HCT116 (cell line): ENCODE data around the gene TEX26. TPM values are rescaled to one million over a fixed set of nuclear protein-coding genes. Genes with fewer than 3 reads are reported as not detected.

Source experiments
- ATAC-seq: fragments of 200-7000 bp; cut with Tn5 transposase; 2 replicates; pipeline ENCODE4 v1.9.1; 2020; ENCODE audit warnings: mild to moderate bottlenecking, moderate library complexity
- BruUV-seq: library from RNA; stranded (reverse); fragments of 400-500 nt; replicated peaks from 2 replicates; lab custom pipeline; 2021; lab: Mats Ljungman, UMichigan
- CTCF ChIA-PET: fragments of 300-600 bp; sonication (Branson Sonifier 250); formaldehyde crosslinking; loops from one replicate; lab custom pipeline; 2021; ENCODE audit warnings: antibody characterized with exemption; lab: Charles Lee
- POLR2A ChIA-PET: fragments of 300-600, 350-600 bp; sonication (Branson Sonifier 250); formaldehyde crosslinking; loops from one replicate; lab custom pipeline; 2021; ENCODE audit warnings: antibody characterized with exemption; lab: Charles Lee
- RAD21 ChIA-PET, 2 experiments: fragments of 300-600 bp; sonication (Branson Sonifier 250); formaldehyde crosslinking; loops; one replicate each; lab custom pipeline; 2023; ENCODE audit warnings: low total read pairs in 2 of 2; ENCODE audit not compliant: uncharacterized antibody in 2 of 2, unreplicated experiment in 2 of 2, low non-redundant PET in 1 of 2; lab: Charles Lee
- DNase-seq: peaks from one replicate; pipeline ENCODE4 v3.0.0-alpha.2; 2010; ENCODE audit warnings: low read depth, low spot score
- H2AFZ ChIP-seq: fragments of 200-600 bp; shearing (Covaris generic), sonication (generic); 2 replicates; pipeline ENCODE4 v1.6.1; 2017; ENCODE audit warnings: low read depth, mixed run types, mixed read lengths, antibody characterized with exemption, low read length; ENCODE audit not compliant: poor library complexity, severe bottlenecking
- H3K27ac ChIP-seq: 2 replicates; pipeline ENCODE4 v1.5.1; 2012; ENCODE audit warnings: low read depth, low read length
- H3K27me3 ChIP-seq: fragments of 200-600 bp; sonication (generic); 2 replicates; pipeline ENCODE4 v1.6.1; 2016; ENCODE audit warnings: mixed run types, low read length, mixed read lengths; ENCODE audit not compliant: insufficient read depth
- H3K36me3 ChIP-seq, 2 experiments: fragments of 200-500 bp in 1 of 2; fragments of 200-600 bp in 1 of 2; sonication (Bioruptor generic) in 1 of 2; sonication (generic) in 1 of 2; 2 replicates each; pipeline versions ENCODE4 v1.5.1 to v1.6.1; 2014 to 2016; ENCODE audit warnings: low read length in 2 of 2, inconsistent platforms in 1 of 2, mixed read lengths in 1 of 2, mixed run types in 1 of 2; ENCODE audit not compliant: insufficient read depth in 2 of 2, control insufficient read depth in 1 of 2
- H3K4me1 ChIP-seq, 2 experiments: fragments of 200-600 bp in 1 of 2; sonication (generic) in 1 of 2; 2 replicates each; pipeline versions ENCODE4 v1.5.1 to v1.6.1; 2012 to 2017; ENCODE audit warnings: low read length in 2 of 2, inconsistent platforms in 1 of 2, mild to moderate bottlenecking in 1 of 2, mixed read lengths in 1 of 2, mixed run types in 1 of 2, moderate library complexity in 1 of 2; ENCODE audit not compliant: insufficient read depth in 2 of 2, control insufficient read depth in 1 of 2
- H3K4me2 ChIP-seq: fragments of 200-600 bp; sonication (generic); 2 replicates; pipeline ENCODE4 v1.6.1; 2017; ENCODE audit warnings: mixed run types, low read length, mixed read lengths
- H3K4me3 ChIP-seq, 2 experiments: fragments of 200-600 bp in 1 of 2; sonication (generic) in 1 of 2; replicated peaks in 1 of 2; 2 replicates each; pipeline ENCODE4 v1.5.1; 2011 to 2016; ENCODE audit warnings: low read length in 2 of 2, control low read depth in 1 of 2, low read depth in 1 of 2, mild to moderate bottlenecking in 1 of 2, mixed read lengths in 1 of 2, mixed run types in 1 of 2
- H3K79me2 ChIP-seq: fragments of 200-600 bp; sonication (generic); 2 replicates; pipeline ENCODE4 v1.6.1; 2017; ENCODE audit warnings: mild to moderate bottlenecking, mixed run types, low read length, moderate library complexity, mixed read lengths; ENCODE audit not compliant: insufficient read depth
- H3K9ac ChIP-seq: fragments of 200-600 bp; sonication (generic); 2 replicates; pipeline ENCODE4 v1.6.1; 2016; ENCODE audit warnings: low read length, mixed read lengths
- H3K9me2 ChIP-seq: fragments of 200-600 bp; sonication (generic), shearing (Covaris generic); 2 replicates; pipeline ENCODE4 v1.6.1; 2017; ENCODE audit warnings: mixed run types, mild to moderate bottlenecking, moderate library complexity; ENCODE audit not compliant: insufficient read depth
- H3K9me3 ChIP-seq, 2 experiments: fragments of 200-500 bp in 1 of 2; fragments of 200-600 bp in 1 of 2; sonication (Bioruptor generic) in 1 of 2; sonication (generic) in 1 of 2; 2 replicates each; pipeline ENCODE4 v1.6.1; 2014 to 2017; ENCODE audit warnings: low read length in 2 of 2, mixed read lengths in 2 of 2, inconsistent platforms in 1 of 2, low read depth in 1 of 2, mild to moderate bottlenecking in 1 of 2, mixed run types in 1 of 2, moderate library complexity in 1 of 2; ENCODE audit not compliant: control insufficient read depth in 1 of 2, insufficient read depth in 1 of 2
- H4K20me1 ChIP-seq: fragments of 200-600 bp; sonication (generic), shearing (Covaris generic); 2 replicates; pipeline ENCODE4 v1.6.1; 2017; ENCODE audit warnings: mixed run types, mild to moderate bottlenecking, moderate library complexity; ENCODE audit not compliant: insufficient read depth
- CEBPB ChIP-seq: IDR thresholded peaks from 2 replicates; pipeline ENCODE4 v1.6.1; 2012; ENCODE audit warnings: low read depth
- EGR1 ChIP-seq: IDR thresholded peaks from 2 replicates; pipeline ENCODE4 v1.6.1; 2012; ENCODE audit warnings: low read depth
- EZH2 ChIP-seq: fragments of 200-600 bp; sonication (generic); IDR thresholded peaks from 2 replicates; pipeline ENCODE4 v1.6.1; 2017; ENCODE audit warnings: antibody characterized with exemption, mixed run types
- EZH2phosphoT487 ChIP-seq: fragments of 200-600 bp; IDR thresholded peaks from 2 replicates; pipeline ENCODE4 v1.6.1; 2018; ENCODE audit warnings: antibody characterized with exemption, borderline replicate concordance
- POLR2AphosphoS5 ChIP-seq: IDR thresholded peaks from 2 replicates; pipeline ENCODE4 v1.6.1; 2011; ENCODE audit warnings: mild to moderate bottlenecking, low read depth, low read length, moderate library complexity
- RAD21 ChIP-seq: IDR thresholded peaks from 2 replicates; pipeline ENCODE4 v1.6.1; 2012; ENCODE audit warnings: low read depth, mild to moderate bottlenecking
- REST ChIP-seq: IDR thresholded peaks from 2 replicates; pipeline ENCODE4 v1.6.1; 2012; ENCODE audit warnings: low read depth
- TCF7L2 ChIP-seq: IDR thresholded peaks from 2 replicates; pipeline ENCODE4 v1.7.0; 2011; ENCODE audit warnings: borderline replicate concordance, inconsistent platforms; ENCODE audit not compliant: insufficient read depth, insufficient read length; ENCODE audit errors: extremely low read depth
- intact Hi-C: fragments of 100-400 bp; cut with micrococcal nuclease; formaldehyde crosslinking; loops from 2 replicates; pipeline ENCODE4 v1.10.0; 2022
- total RNA-seq: library from RNA; stranded (reverse); gene quantifications from one replicate; pipeline ENCODE4 v1.2.1, GENCODE V29; 2021; ENCODE audit not compliant: unreplicated experiment
- TF ChIP-seq, protein P1 (sequence below): IDR thresholded peaks from 2 replicates; pipeline ENCODE4 v1.6.1; 2011; ENCODE audit warnings: mild to moderate bottlenecking, low read length, moderate library complexity; ENCODE audit not compliant: insufficient replicate concordance; ENCODE audit errors: extremely low read depth
- TF ChIP-seq, protein P2 (sequence below): IDR thresholded peaks from 2 replicates; pipeline ENCODE4 v1.6.1; 2012

Gene TEX26
- total RNA-seq, 1 experiment from 2014 or later = not detected

- peaks cover 4 to 15% of the 10 kb centered on the region in 2 experiments; a peak in 3 of 4 replicates for H3K4me1 ChIP-seq
- no peak overlapping the region for H2AFZ ChIP-seq
- ChIA-PET POLR2A (no interaction called here), RAD21 (no interaction called here), CTCF (interaction anchor here (0.9 kb wide), 1 partner anchor 60 kb away, joined by 3 read pairs; no protein-coding TSS in a partner anchor)
- ATAC-seq (no peak), DNase-seq (no peak)
- no peaks in the 10 kb centered on the region for H3K36me3 ChIP-seq
- TF ChIP-seq, protein P1, sequence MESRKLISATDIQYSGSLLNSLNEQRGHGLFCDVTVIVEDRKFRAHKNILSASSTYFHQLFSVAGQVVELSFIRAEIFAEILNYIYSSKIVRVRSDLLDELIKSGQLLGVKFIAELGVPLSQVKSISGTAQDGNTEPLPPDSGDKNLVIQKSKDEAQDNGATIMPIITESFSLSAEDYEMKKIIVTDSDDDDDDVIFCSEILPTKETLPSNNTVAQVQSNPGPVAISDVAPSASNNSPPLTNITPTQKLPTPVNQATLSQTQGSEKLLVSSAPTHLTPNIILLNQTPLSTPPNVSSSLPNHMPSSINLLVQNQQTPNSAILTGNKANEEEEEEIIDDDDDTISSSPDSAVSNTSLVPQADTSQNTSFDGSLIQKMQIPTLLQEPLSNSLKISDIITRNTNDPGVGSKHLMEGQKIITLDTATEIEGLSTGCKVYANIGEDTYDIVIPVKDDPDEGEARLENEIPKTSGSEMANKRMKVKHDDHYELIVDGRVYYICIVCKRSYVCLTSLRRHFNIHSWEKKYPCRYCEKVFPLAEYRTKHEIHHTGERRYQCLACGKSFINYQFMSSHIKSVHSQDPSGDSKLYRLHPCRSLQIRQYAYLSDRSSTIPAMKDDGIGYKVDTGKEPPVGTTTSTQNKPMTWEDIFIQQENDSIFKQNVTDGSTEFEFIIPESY = no peak
- TF ChIP-seq POLR2AphosphoS5 (no peak), EZH2phosphoT487 (no peak), EGR1 (no peak), EZH2 (no peak), REST (no peak), CEBPB (no peak), TCF7L2 (no peak), RAD21 (no peak)
- TF ChIP-seq, protein P2, sequence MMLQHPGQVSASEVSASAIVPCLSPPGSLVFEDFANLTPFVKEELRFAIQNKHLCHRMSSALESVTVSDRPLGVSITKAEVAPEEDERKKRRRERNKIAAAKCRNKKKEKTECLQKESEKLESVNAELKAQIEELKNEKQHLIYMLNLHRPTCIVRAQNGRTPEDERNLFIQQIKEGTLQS = no peak
- H3K4me2 ChIP-seq = no peak overlapping the region
- no TSS peak for BruUV-seq
- H3K9ac ChIP-seq = no peak overlapping the region
- no peaks in the 10 kb centered on the region for H3K9me2 ChIP-seq
- H4K20me1 ChIP-seq = no peaks in the 10 kb centered on the region
- no peaks in the 10 kb centered on the region for H3K27me3 ChIP-seq
- H3K79me2 ChIP-seq = no peaks in the 10 kb centered on the region
- intact Hi-C loops = loop anchor here (10.0 kb wide), 1 partner anchor 60 kb away; no protein-coding TSS in a partner anchor
- H3K9me3 ChIP-seq = no peaks in the 10 kb centered on the region
- H3K27ac ChIP-seq = no peak overlapping the region
- H3K4me3 ChIP-seq = no peak overlapping the region
Measured at GRCh38 chr13:30984620-30985019, 52.2 kb downstream of the TEX26 start.
